RWPE1 (cell line): ENCODE results near the gene TBC1D10A.
"Not testable (repeated sequence)": the region's sequence is repeated elsewhere in the genome, so short reads cannot be mapped to it uniquely, and the experiment has no call there.

Source experiments
- CTCF ChIA-PET: fragments of 350-600 bp; sonication (Branson Sonifier 250); formaldehyde crosslinking; extraction: SDS; loops from one replicate; lab custom pipeline; 2021; lab: Yijun Ruan, JAX
- POLR2A ChIA-PET: fragments of 400-600 bp; formaldehyde crosslinking; extraction: SDS; loops from one replicate; lab custom pipeline; 2020; ENCODE audit warnings: antibody characterized with exemption; ENCODE audit not compliant: low non-redundant PET; lab: Yijun Ruan, JAX
- DNase-seq: peaks from one replicate; pipeline ENCODE4 v3.0.0; 2012; ENCODE audit warnings: low spot score
- H3K27ac ChIP-seq: fragments of 450-650 bp; 2 replicates; pipeline ENCODE4 v1.5.1; 2017
- CTCF ChIP-seq: fragments of 450-650 bp; conservative IDR thresholded peaks from 2 replicates; pipeline ENCODE4 v1.5.1; 2017; ENCODE audit warnings: low read depth, mild to moderate bottlenecking

Gene TBC1D10A

GRCh38 chr22:30348404-30348803, 21.7 kb upstream of the TBC1D10A start:
- no peak for TF ChIP-seq CTCF
- CTCF ChIA-PET = no interaction called here
- peak overlapping the region; percentile 19; the same call in 1 of the 2 replicates for H3K27ac ChIP-seq
- POLR2A ChIA-PET = no interaction called here
- no peak for DNase-seq

- ChIA-PET CTCF (interaction anchor here (0.7 kb wide), 1 partner anchor 13 kb away, joined by 3 read pairs; no protein-coding TSS in a partner anchor), POLR2A (no interaction called here)
- TF ChIP-seq CTCF = no peak
- H3K27ac ChIP-seq = peak overlapping the region; percentile 19; the same call in 1 of the 2 replicates
- no peak for DNase-seq
These were observed 20.6 kb upstream of the TBC1D10A start for GRCh38 chr22:30347255-30347892.

- no peak overlapping the region for H3K27ac ChIP-seq
- ChIA-PET CTCF (interaction anchor here (0.6 kb wide), 1 partner anchor 134 kb away, joined by 5 read pairs; no protein-coding TSS in a partner anchor), POLR2A (no interaction called here)
- TF ChIP-seq CTCF = no peak
- DNase-seq = no peak
These were observed 17.9 kb upstream of the TBC1D10A start for GRCh38 chr22:30344447-30345200.

- H3K27ac ChIP-seq = peak overlapping the region; percentile 6
- TF ChIP-seq CTCF = no peak
- POLR2A ChIA-PET = no interaction called here
- CTCF ChIA-PET = interaction anchor here (0.7 kb wide), 1 partner anchor 52 kb away, joined by 4 read pairs; the partner anchor contains the start of gene CASTOR1
- DNase-seq = no peak
These were observed 14.4 kb upstream of the TBC1D10A start for GRCh38 chr22:30340911-30341685.

GRCh38 chr22:30338802-30339201, 12.1 kb upstream of the TBC1D10A start:
- no peak for TF ChIP-seq CTCF
- DNase-seq = no peak
- H3K27ac ChIP-seq = no peak overlapping the region
- ChIA-PET CTCF (interaction anchor here (0.6 kb wide), 2 partner anchors 12 to 870 kb away, joined by 3 to 8 read pairs; no protein-coding TSS in a partner anchor), POLR2A (no interaction called here)

- DNase-seq, POLR2A ChIA-PET, H3K27ac ChIP-seq: not testable (repeated sequence)
- CTCF ChIA-PET = interaction anchor here (0.6 kb wide), 1 partner anchor 869 kb away, joined by 3 read pairs; no protein-coding TSS in a partner anchor
These were observed 11.6 kb upstream of the TBC1D10A start for GRCh38 chr22:30338341-30338740.
